T-helper 1 cell (primary cell): ENCODE results near the gene FRMD1.
"Not testable (repeated sequence)": the region's sequence is repeated elsewhere in the genome, so short reads cannot be mapped to it uniquely, and the experiment has no call there.

Source experiments
- DNase-seq, 5 donors: peaks; one replicate each; pipeline ENCODE4 v3.0.0-alpha.2; 2012 to 2020

Gene FRMD1

GRCh38 chr6:168077401-168077800 lies 1.6 kb downstream of the FRMD1 start:
- not testable (repeated sequence) for DNase-seq

- DNase-seq: no peak
Measured at GRCh38 chr6:168075787-168076202, 3.2 kb downstream of the FRMD1 start.

- DNase-seq: no peak
Measured at GRCh38 chr6:168075216-168075615, 3.8 kb downstream of the FRMD1 start.

- no peak for DNase-seq
Measured at GRCh38 chr6:168073937-168074730, 4.9 kb downstream of the FRMD1 start.

- DNase-seq: no peak
Measured at GRCh38 chr6:168072730-168073129, 6.3 kb downstream of the FRMD1 start.

GRCh38 chr6:168072261-168072660 lies 6.8 kb downstream of the FRMD1 start:
- DNase-seq: no peak

- DNase-seq: no peak
Measured at GRCh38 chr6:168071620-168072019, 7.4 kb downstream of the FRMD1 start.

GRCh38 chr6:168070804-168071203 lies 8.2 kb downstream of the FRMD1 start:
- DNase-seq: no peak

GRCh38 chr6:168067081-168067759 lies 11.8 kb downstream of the FRMD1 start:
- DNase-seq: no peak

GRCh38 chr6:168064226-168064807 lies 14.7 kb downstream of the FRMD1 start:
- DNase-seq: no peak

- DNase-seq: no peak
Measured at GRCh38 chr6:168063431-168063830, 15.6 kb downstream of the FRMD1 start.

- DNase-seq: no peak
Measured at GRCh38 chr6:168062346-168063289, 16.4 kb downstream of the FRMD1 start.

GRCh38 chr6:168061269-168062210 lies 17.5 kb downstream of the FRMD1 start:
- no peak for DNase-seq

GRCh38 chr6:168060521-168060931 lies 18.5 kb downstream of the FRMD1 start:
- no peak for DNase-seq

GRCh38 chr6:168058691-168059551 lies 20.1 kb downstream of the FRMD1 start:
- no peak for DNase-seq

- no peak for DNase-seq
Measured at GRCh38 chr6:168057836-168058235, 21.2 kb downstream of the FRMD1 start.

- no peak for DNase-seq
Measured at GRCh38 chr6:168056892-168057527, 22.0 kb downstream of the FRMD1 start.

GRCh38 chr6:168055696-168056489 lies 23.1 kb downstream of the FRMD1 start:
- DNase-seq: no peak
